C4-2B (cell line): ENCODE data around the gene RAB31.

Source experiments
- CTCF ChIP-seq: fragments of 450-650 bp; conservative IDR thresholded peaks from 2 replicates; pipeline ENCODE4 v1.5.1; 2017; ENCODE audit warnings: mild to moderate bottlenecking
- ZFX ChIP-seq: fragments of 450-650 bp; IDR thresholded peaks from 2 replicates; pipeline ENCODE4 v1.6.1; 2017

GRCh38 chr18:9884532-9885140 is 176.5 kb downstream of the RAB31 start:
- TF ChIP-seq CTCF (no peak), ZFX (no peak)
